Glutamatergic neuron (in vitro differentiated cells): ENCODE data around the gene LTB4R2. TPM values are rescaled to one million over a fixed set of nuclear protein-coding genes. Genes with fewer than 3 reads are reported as not detected.
A peak's percentile ranks its signal among the peaks of the same experiment; 100 is the strongest.

Experiments used
- DNase-seq: peaks from one replicate; pipeline ENCODE4 v3.0.0; 2022
- H3K27ac Mint-ChIP-seq: one replicate; pipeline ENCODE4 v1.8.0; 2020; ENCODE audit warnings: mild to moderate bottlenecking, mixed read lengths, inconsistent platforms; ENCODE audit not compliant: unreplicated experiment
- H3K27me3 Mint-ChIP-seq: one replicate; pipeline ENCODE4 v1.8.0; 2020; ENCODE audit warnings: mild to moderate bottlenecking, moderate library complexity, mixed read lengths, inconsistent platforms; ENCODE audit not compliant: unreplicated experiment
- H3K36me3 Mint-ChIP-seq: one replicate; pipeline ENCODE4 v1.8.0; 2020; ENCODE audit warnings: mild to moderate bottlenecking, mixed read lengths, inconsistent platforms; ENCODE audit not compliant: unreplicated experiment
- H3K4me1 Mint-ChIP-seq: one replicate; pipeline ENCODE4 v1.8.0; 2020; ENCODE audit warnings: mild to moderate bottlenecking, low read depth, mixed read lengths, inconsistent platforms; ENCODE audit not compliant: unreplicated experiment
- H3K4me3 Mint-ChIP-seq: one replicate; pipeline ENCODE4 v1.8.0; 2020; ENCODE audit warnings: mild to moderate bottlenecking, mixed read lengths, inconsistent platforms; ENCODE audit not compliant: unreplicated experiment
- H3K9me3 Mint-ChIP-seq: one replicate; pipeline ENCODE4 v1.8.0; 2020; ENCODE audit warnings: mild to moderate bottlenecking, moderate library complexity, mixed read lengths, inconsistent platforms; ENCODE audit not compliant: unreplicated experiment
- total RNA-seq: library from RNA; stranded (reverse); fragmentation: NEBNext Ultra II Directional; extraction: Animal tissue kit (Norgen Biotek cat#: 25700); gene quantifications from one replicate; pipeline ENCODE4 v1.2.1, GENCODE V29; 2021; ENCODE audit not compliant: unreplicated experiment
- TF ChIP-seq, protein P1 (sequence below): fragments of 200-600 bp; sonication (generic); IDR thresholded peaks from one replicate; pipeline ENCODE4 v1.5.0; 2021; ENCODE audit not compliant: partially characterized antibody, unreplicated experiment

The LTB4R2 gene
- total RNA-seq, 1 donor from 2014 or later = 8.9 TPM

DNA sequence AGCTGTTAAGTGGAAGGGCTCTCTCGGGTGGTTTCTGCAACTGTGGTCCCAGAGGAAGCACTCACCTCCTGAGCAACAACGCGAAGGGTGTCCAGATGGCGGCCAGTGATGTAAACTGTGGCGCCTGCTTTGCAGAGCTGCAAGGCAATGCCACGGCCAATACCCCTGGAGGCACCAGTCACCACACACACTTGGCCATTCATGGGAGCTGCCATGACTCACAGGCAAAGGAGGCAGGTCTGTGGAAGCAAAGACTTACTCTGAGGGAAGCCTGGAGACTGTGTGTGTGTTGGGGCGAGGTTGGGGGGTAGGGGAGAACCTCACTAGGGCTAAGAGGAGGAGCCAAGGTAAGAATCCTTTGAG, 11.1 kb upstream of the LTB4R2 start:
- Mint-ChIP-seq H3K4me3 (peak overlapping the region; percentile 94), H3K4me1 (peaks cover 7% of the 10 kb centered on the region), H3K36me3 (no peaks in the 10 kb centered on the region), H3K9me3 (peaks cover 11% of the 10 kb centered on the region), H3K27me3 (peaks cover 9% of the 10 kb centered on the region), H3K27ac (peak overlapping the region; percentile 65)
- no peak for DNase-seq
- TF ChIP-seq, protein P1, sequence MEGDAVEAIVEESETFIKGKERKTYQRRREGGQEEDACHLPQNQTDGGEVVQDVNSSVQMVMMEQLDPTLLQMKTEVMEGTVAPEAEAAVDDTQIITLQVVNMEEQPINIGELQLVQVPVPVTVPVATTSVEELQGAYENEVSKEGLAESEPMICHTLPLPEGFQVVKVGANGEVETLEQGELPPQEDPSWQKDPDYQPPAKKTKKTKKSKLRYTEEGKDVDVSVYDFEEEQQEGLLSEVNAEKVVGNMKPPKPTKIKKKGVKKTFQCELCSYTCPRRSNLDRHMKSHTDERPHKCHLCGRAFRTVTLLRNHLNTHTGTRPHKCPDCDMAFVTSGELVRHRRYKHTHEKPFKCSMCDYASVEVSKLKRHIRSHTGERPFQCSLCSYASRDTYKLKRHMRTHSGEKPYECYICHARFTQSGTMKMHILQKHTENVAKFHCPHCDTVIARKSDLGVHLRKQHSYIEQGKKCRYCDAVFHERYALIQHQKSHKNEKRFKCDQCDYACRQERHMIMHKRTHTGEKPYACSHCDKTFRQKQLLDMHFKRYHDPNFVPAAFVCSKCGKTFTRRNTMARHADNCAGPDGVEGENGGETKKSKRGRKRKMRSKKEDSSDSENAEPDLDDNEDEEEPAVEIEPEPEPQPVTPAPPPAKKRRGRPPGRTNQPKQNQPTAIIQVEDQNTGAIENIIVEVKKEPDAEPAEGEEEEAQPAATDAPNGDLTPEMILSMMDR = no peak

DNA sequence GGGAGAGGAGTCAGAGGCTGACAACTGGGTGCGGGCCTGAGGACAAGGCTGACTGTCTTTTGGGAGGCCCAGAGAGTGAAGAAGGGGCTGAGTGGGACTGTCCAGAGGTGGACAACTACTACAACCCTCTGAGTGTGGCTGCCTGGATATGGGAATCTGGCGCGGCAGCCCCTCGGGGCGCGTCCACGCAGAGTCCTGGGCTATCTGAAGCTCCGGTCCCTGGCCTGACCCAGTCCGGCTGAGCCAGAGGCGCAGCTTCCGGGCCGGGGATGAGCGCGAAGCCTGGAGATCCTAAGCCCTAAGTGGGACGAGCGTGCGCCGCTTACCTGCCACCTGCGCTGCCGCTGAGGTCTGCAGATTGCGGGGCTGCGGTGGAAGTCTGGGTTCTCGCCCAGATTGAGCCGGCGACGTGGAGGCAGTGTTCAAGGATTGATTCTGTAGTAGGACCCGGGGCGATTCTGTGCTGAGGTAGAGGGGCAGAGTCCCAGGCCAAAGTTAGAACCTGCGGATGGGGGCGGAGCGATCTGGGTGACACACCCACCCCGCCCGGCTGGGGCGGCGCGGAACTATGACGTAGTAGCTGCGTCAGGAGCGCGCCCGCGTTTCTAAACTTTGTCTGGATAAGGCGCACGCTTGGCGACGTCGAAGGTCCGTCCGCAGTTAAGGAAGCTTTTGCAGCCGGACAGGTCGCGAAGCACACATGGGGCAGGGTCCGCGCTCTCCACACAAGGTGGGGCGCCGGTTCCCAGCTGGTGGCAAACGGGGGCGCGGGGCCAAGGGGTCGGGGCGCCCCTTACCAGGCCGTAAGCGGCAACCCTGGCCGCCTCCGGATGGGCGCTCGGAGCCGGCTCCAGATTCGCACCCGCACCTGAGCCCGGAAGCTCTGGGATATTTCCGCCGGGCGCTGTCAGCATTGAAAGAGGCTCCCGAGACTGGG, 10.4 kb upstream of the LTB4R2 start, which contains the start of the genes DHRS1 and NOP9:
Gene DHRS1, minus strand, starts transcription at position 526 of the 937 bp plus-strand sequence. CDS start 674 bp downstream, outside the sequence.
Gene NOP9, plus strand, starts transcription at position 596 of the 937 bp plus-strand sequence. Its CDS starts 105 bp downstream, at position 701.
- peak; percentile 93 for DNase-seq
- Mint-ChIP-seq H3K27me3 (peaks cover 11% of the 10 kb centered on the region), H3K4me3 (peak within 1 kb of the TSS; percentile 94), H3K4me1 (peaks cover 7% of the 10 kb centered on the region), H3K27ac (peak within 1 kb of the TSS; percentile 83), H3K36me3 (no peaks in the 10 kb centered on the region), H3K9me3 (peaks cover 11% of the 10 kb centered on the region)
- TF ChIP-seq, protein P1 = no peak

DNA sequence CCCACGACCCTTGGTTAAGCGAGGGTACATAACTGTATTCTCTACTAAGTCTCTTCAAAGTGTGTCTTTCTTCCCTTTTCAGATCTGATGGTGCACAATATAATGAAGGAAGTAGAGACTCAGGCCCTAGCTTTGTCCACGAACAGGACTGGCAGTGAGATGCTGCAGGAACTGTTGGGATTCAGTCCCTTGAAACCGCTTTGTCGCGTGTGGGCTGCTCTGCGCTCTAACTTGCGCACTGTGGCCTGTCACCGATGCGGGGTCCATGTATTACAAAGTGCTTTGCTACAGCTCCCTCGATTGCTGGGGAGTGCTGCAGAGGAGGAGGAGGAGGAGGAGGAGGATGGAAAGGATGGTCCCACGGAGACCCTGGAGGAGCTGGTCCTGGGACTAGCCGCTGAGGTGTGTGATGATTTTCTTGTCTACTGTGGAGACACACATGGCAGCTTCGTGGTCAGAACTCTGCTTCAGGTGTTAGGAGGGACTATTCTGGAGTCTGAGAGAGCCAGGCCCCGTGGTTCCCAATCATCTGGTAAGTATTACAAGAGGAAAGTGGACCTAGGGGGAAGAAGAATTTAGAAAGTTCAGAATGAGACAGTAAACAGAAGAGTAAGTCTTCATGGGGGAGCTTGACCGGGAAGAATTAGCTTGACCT, 9.5 kb upstream of the LTB4R2 start:
- DNase-seq = no peak
- peaks cover 13% of the 10 kb centered on the region for H3K27me3 Mint-ChIP-seq
- TF ChIP-seq, protein P1 = no peak
- no peaks in the 10 kb centered on the region for H3K36me3 Mint-ChIP-seq
- H3K27ac Mint-ChIP-seq = no peak overlapping the region
- H3K4me1 Mint-ChIP-seq = peaks cover 7% of the 10 kb centered on the region
- peak overlapping the region; percentile 94 for H3K4me3 Mint-ChIP-seq
- peaks cover 11% of the 10 kb centered on the region for H3K9me3 Mint-ChIP-seq

DNA sequence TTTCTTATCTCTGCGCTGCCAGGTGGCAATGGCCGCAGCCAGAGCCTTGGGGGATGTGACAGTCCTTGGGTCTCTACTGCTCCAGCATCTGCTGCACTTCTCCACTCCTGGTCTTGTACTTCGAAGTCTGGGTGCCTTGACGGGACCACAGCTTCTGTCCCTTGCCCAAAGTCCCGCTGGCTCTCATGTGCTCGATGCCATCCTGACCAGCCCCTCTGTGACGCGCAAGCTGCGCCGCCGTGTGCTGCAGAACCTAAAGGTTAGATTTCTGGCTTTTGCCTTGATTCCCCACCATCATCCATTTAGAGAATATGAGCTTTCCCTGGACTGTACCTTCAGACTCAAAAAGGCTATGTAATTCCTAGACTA, 5.9 kb upstream of the LTB4R2 start:
- peaks cover 9% of the 10 kb centered on the region for H3K9me3 Mint-ChIP-seq
- no peak overlapping the region for H3K27ac Mint-ChIP-seq
- H3K27me3 Mint-ChIP-seq = peaks cover 18% of the 10 kb centered on the region
- no peak for DNase-seq
- TF ChIP-seq, protein P1 = no peak
- peaks cover 7% of the 10 kb centered on the region for H3K4me1 Mint-ChIP-seq
- no peak overlapping the region for H3K4me3 Mint-ChIP-seq
- H3K36me3 Mint-ChIP-seq = no peaks in the 10 kb centered on the region
